H9 (cell line): ENCODE data around the gene ULK3. TPM values are rescaled to one million over a fixed set of nuclear protein-coding genes. Genes with fewer than 3 reads are reported as not detected.

Experiments
- DNase-seq: peaks from one replicate; pipeline ENCODE4 v3.0.0-alpha.2; 2017
- H2AFZ ChIP-seq: one replicate; pipeline ENCODE4 v1.6.1; 2013; ENCODE audit warnings: mild to moderate bottlenecking, low read length, control low read depth, moderate library complexity
- H2AK5ac ChIP-seq: 2 replicates; pipeline ENCODE4 v1.6.1; 2013; ENCODE audit warnings: low read length, control low read depth, mixed read lengths; ENCODE audit not compliant: insufficient read length
- H2BK120ac ChIP-seq: one replicate; pipeline ENCODE4 v1.6.1; 2013; ENCODE audit warnings: low read depth, mild to moderate bottlenecking, low read length, control low read depth, inconsistent platforms; ENCODE audit not compliant: poor library complexity, severe bottlenecking
- H2BK12ac ChIP-seq: 2 replicates; pipeline ENCODE4 v1.6.1; 2013; ENCODE audit warnings: low read length, control low read depth, mixed read lengths, low read depth; ENCODE audit not compliant: insufficient read length
- H2BK15ac ChIP-seq: 2 replicates; pipeline ENCODE4 v1.6.1; 2013; ENCODE audit warnings: low read depth, low read length, control low read depth
- H2BK20ac ChIP-seq: one replicate; pipeline ENCODE4 v1.6.1; 2013; ENCODE audit warnings: low read depth, mild to moderate bottlenecking, low read length, control low read depth, inconsistent platforms; ENCODE audit not compliant: poor library complexity, severe bottlenecking
- H2BK5ac ChIP-seq: 2 replicates; pipeline ENCODE4 v1.6.1; 2013; ENCODE audit warnings: low read length, control low read depth, mixed read lengths; ENCODE audit not compliant: insufficient read length
- H3K14ac ChIP-seq: 2 replicates; pipeline ENCODE4 v1.6.1; 2013; ENCODE audit warnings: low read length, control low read depth; ENCODE audit not compliant: insufficient read depth
- H3K18ac ChIP-seq: 2 replicates; pipeline ENCODE4 v1.6.1; 2013; ENCODE audit warnings: low read depth, mild to moderate bottlenecking, mixed read lengths, low read length, control low read depth; ENCODE audit not compliant: insufficient read length
- H3K23ac ChIP-seq: 2 replicates; pipeline ENCODE4 v1.6.1; 2013; ENCODE audit warnings: low read length, control low read depth, mixed read lengths, low read depth; ENCODE audit not compliant: insufficient read length
- H3K23me2 ChIP-seq: 2 replicates; pipeline ENCODE4 v1.6.1; 2013; ENCODE audit warnings: low read depth, mild to moderate bottlenecking, mixed read lengths, low read length, control low read depth; ENCODE audit not compliant: insufficient read length, poor library complexity, severe bottlenecking
- H3K27ac ChIP-seq: 2 replicates; pipeline ENCODE4 v1.5.1; 2013; ENCODE audit warnings: low read length, control low read depth, mixed read lengths, low read depth; ENCODE audit not compliant: insufficient read length
- H3K27me3 ChIP-seq: 2 replicates; pipeline ENCODE4 v1.6.1; 2013; ENCODE audit warnings: low read length, control low read depth, inconsistent platforms; ENCODE audit not compliant: insufficient read depth
- H3K4ac ChIP-seq: 2 replicates; pipeline ENCODE4 v1.6.1; 2013; ENCODE audit warnings: low read depth, mild to moderate bottlenecking, control low read depth, inconsistent platforms, low read length, moderate library complexity
- H3K4me1 ChIP-seq: 2 replicates; pipeline ENCODE4 v1.6.1; 2013; ENCODE audit warnings: low read length, control low read depth, inconsistent platforms; ENCODE audit not compliant: insufficient read depth
- H3K4me2 ChIP-seq: 2 replicates; pipeline ENCODE4 v1.6.1; 2013; ENCODE audit warnings: low read length, control low read depth, mixed read lengths; ENCODE audit not compliant: insufficient read length, insufficient read depth
- H3K56ac ChIP-seq: 2 replicates; pipeline ENCODE4 v1.6.1; 2013; ENCODE audit warnings: low read depth, mild to moderate bottlenecking, mixed read lengths, low read length, control low read depth; ENCODE audit not compliant: insufficient read length
- H3K79me1 ChIP-seq: 2 replicates; pipeline ENCODE4 v1.6.1; 2013; ENCODE audit warnings: low read depth, mild to moderate bottlenecking, moderate library complexity, low read length, control low read depth, inconsistent platforms; ENCODE audit not compliant: insufficient read depth, poor library complexity, severe bottlenecking
- H3K79me2 ChIP-seq: 2 replicates; pipeline ENCODE4 v1.6.1; 2013; ENCODE audit warnings: low read length, control low read depth, inconsistent platforms; ENCODE audit not compliant: insufficient read depth
- H3K9ac ChIP-seq: 2 replicates; pipeline ENCODE4 v1.6.1; 2013; ENCODE audit warnings: low read length, control low read depth, mixed read lengths; ENCODE audit not compliant: insufficient read length; ENCODE audit errors: extremely low read depth
- H3K9me3 ChIP-seq: one replicate; pipeline ENCODE4 v1.6.1; 2013; ENCODE audit warnings: low read depth, low read length, inconsistent platforms; ENCODE audit not compliant: control insufficient read depth
- H3T11ph ChIP-seq: one replicate; pipeline ENCODE4 v1.6.1; 2013; ENCODE audit warnings: mild to moderate bottlenecking, low read length, control low read depth, inconsistent platforms
- H4K20me1 ChIP-seq: one replicate; pipeline ENCODE4 v1.6.1; 2013; ENCODE audit not compliant: control insufficient read depth, insufficient read length, insufficient read depth
- H4K5ac ChIP-seq: 2 replicates; pipeline ENCODE4 v1.6.1; 2013; ENCODE audit warnings: low read depth, mild to moderate bottlenecking, mixed read lengths, low read length, control low read depth; ENCODE audit not compliant: insufficient read length
- H4K8ac ChIP-seq: replicated peaks from 2 replicates; pipeline ENCODE4 v1.6.1; 2013; ENCODE audit warnings: low read length, control low read depth, mixed read lengths, low read depth; ENCODE audit not compliant: insufficient read length
- H4K91ac ChIP-seq: 2 replicates; pipeline ENCODE4 v1.6.1; 2013; ENCODE audit warnings: low read depth, mild to moderate bottlenecking, moderate library complexity, mixed read lengths, low read length, control low read depth; ENCODE audit not compliant: insufficient read length
- H3K27ac Mint-ChIP-seq, 3 experiments: 2 replicates in 2 of 3; 3 replicates in 1 of 3; pipeline ENCODE4 v1.8.0; 2020 to 2021; ENCODE audit warnings: mixed read lengths in 3 of 3, mild to moderate bottlenecking in 1 of 3, moderate library complexity in 1 of 3
- H3K27me3 Mint-ChIP-seq: 2 replicates; pipeline ENCODE4 v1.8.0; 2021; ENCODE audit warnings: low read depth, mild to moderate bottlenecking, moderate library complexity, mixed read lengths
- H3K36me3 Mint-ChIP-seq, 3 experiments: 2 replicates in 2 of 3; 3 replicates in 1 of 3; pipeline ENCODE4 v1.8.0; 2020 to 2021; ENCODE audit warnings: low read depth in 3 of 3, mixed read lengths in 3 of 3; ENCODE audit not compliant: insufficient read depth in 1 of 3
- H3K4me1 Mint-ChIP-seq, 2 experiments: 2 replicates each; pipeline ENCODE4 v1.8.0; 2020; ENCODE audit warnings: mixed read lengths in 2 of 2
- H3K4me3 Mint-ChIP-seq, 2 experiments: 2 replicates in 1 of 2; 3 replicates in 1 of 2; pipeline ENCODE4 v1.8.0; 2020 to 2021; ENCODE audit warnings: mild to moderate bottlenecking in 2 of 2, mixed read lengths in 2 of 2, moderate library complexity in 1 of 2
- H3K9me3 Mint-ChIP-seq, 2 experiments: 2 replicates in 1 of 2; 3 replicates in 1 of 2; pipeline ENCODE4 v1.8.0; 2020; ENCODE audit warnings: mild to moderate bottlenecking in 2 of 2, mixed read lengths in 2 of 2, moderate library complexity in 1 of 2
- CTCF ChIP-seq: fragments of 200-600 bp; sonication (generic); conservative IDR thresholded peaks from 3 replicates; pipeline ENCODE4 v1.8.0; 2021; ENCODE audit warnings: antibody characterized with exemption, mild to moderate bottlenecking
- WGBS: extraction: QIAGEN DNeasy Blood & Tissue Kit; methylation state at CpG from one replicate; pipeline ENCODE4 v1.1.7; 2013; ENCODE audit warnings: missing lambda C conversion rate, low lambda C conversion rate, mixed read lengths; ENCODE audit not compliant: insufficient read length; ENCODE audit errors: extremely low coverage; 5-methylcytosine and 5-hydroxymethylcytosine counted together
- total RNA-seq: library from RNA; stranded (reverse); gene quantifications from 2 replicates; pipeline ENCODE4 v1.2.1, GENCODE V29; 2021

The ULK3 gene
- total RNA-seq, 1 experiment from 2014 or later, result 34.0 TPM

GRCh38 chr15:74855857-74856256, 12.9 kb upstream of the ULK3 start:
- Histone ChIP-seq H2BK120ac (no peak overlapping the region), H3K4me2 (no peak overlapping the region), H2BK12ac (no peak overlapping the region), H2BK20ac (no peak overlapping the region), H3K4ac (no peak overlapping the region), H3K79me2 (no peaks in the 10 kb centered on the region), H2AK5ac (no peak overlapping the region), H3K27ac (no peak overlapping the region), H2AFZ (no peak overlapping the region), H3K18ac (no peak overlapping the region), H2BK15ac (no peak overlapping the region), H2BK5ac (no peak overlapping the region), H3K23ac (no peak overlapping the region), H3K14ac (no peak overlapping the region), H3K4me1 (no peaks in the 10 kb centered on the region), H3K56ac (no peak overlapping the region), H3K79me1 (no peaks in the 10 kb centered on the region), H3T11ph (no peak overlapping the region), H3K9me3 (no peaks in the 10 kb centered on the region), H3K9ac (no peak overlapping the region), H4K5ac (no peak overlapping the region), H4K91ac (no peak overlapping the region), H3K27me3 (no peaks in the 10 kb centered on the region), H3K23me2 (no peaks in the 10 kb centered on the region), H4K8ac (no peak overlapping the region), H4K20me1 (no peaks in the 10 kb centered on the region)
- H3K4me1 Mint-ChIP-seq, result peaks cover 0 to 6% of the 10 kb centered on the region in 2 experiments; a peak in 3 of 4 replicates
- TF ChIP-seq CTCF, result no peak
- H3K27ac Mint-ChIP-seq, result peak overlapping the region in 2 of 3 experiments; percentile 70 to 91; a peak in 4 of 7 replicates
- H3K4me3 Mint-ChIP-seq, result no peak overlapping the region; a peak in 1 of 5 replicates
- peaks cover 8 to 24% (median 23%) of the 10 kb centered on the region in 3 experiments; a peak in 6 of 7 replicates for H3K36me3 Mint-ChIP-seq
- no CpG with 5 or more reads among the region's 2 CpGs for WGBS
- H3K9me3 Mint-ChIP-seq, result no peaks in the 10 kb centered on the region
- H3K27me3 Mint-ChIP-seq, result no peaks in the 10 kb centered on the region
- no peak for DNase-seq
